ENCODE data around the gene PRR23E. TPM values are rescaled to one million over a fixed set of nuclear protein-coding genes. Genes with fewer than 3 reads are reported as not detected.

Gene PRR23E
- polyA plus RNA-seq, 1 donor, result not detected

DNA sequence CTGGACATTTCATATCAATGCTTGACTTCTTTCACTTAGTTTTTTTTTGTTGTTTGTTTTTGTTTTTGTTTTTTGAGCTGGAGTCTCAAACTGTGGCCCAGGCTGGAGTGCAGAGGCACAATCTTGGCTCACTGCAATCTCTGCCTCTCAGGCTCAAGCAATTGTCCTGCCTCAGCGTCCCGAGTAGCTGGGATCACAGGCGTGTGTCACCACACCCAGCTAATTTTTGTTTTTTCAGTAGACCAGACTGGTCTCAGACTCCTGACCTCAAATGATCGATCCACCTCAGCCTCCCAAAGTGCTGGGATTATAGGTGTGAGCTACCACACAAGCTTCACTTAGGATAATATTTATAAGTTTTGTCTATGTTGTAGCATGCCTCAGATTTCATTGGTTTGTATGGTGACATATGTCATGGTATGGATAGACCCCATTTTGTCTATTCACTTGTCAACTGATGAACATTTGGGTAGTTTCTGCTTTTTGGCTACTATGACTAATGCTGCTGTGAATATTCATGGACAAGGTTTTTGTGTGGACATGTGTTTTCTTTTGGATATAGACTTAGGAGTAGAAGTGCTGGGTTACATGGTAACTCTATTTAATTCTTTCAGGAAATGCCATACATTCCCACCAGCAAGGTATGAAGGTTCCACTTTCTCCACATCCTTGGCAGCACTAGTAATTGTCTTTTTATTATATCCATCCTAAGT lies 6.8 kb upstream of the PRR23E start:
- DNase-seq, result no peak

GRCh38 chr3:127187316-127187715 lies 5.6 kb upstream of the PRR23E start:
- no peak for DNase-seq

- DNase-seq, result no peak
These were observed 410 bp downstream of the PRR23E start for GRCh38 chr3:127193341-127193740.

- DNase-seq, result no peak
These were observed 844 bp downstream of the PRR23E start for GRCh38 chr3:127193775-127194174.

DNA sequence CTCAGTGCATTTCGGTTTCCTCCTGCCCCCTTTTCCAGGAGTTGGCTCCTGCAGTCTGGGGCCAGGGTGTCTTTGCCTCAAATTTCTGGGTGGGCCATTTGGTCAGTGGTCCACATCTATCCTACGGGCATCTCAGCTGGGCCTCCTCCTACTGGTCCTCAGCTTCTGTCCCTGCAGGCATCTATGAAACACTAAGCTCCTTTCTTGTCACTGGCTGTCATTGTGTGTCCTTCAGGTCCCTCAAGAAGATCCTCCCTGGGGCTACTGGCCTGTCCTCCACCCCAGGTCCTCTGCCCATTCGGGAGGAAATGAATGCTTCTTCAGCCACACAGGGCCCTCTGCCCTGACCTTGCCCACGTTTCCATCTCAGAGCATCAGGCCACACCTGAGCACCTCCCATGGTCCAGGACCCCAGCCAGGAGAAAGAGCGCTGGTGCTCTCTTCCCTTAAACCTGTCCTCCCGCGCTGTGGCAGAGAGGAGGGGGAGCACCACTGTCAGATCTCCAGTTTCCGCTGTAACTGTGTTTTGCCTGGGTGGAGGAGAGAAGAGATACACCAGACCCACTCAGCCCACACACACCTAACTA lies 1.8 kb downstream of the PRR23E start:
- no peak for DNase-seq

- DNase-seq, result no peak
These were observed 2.5 kb downstream of the PRR23E start for GRCh38 chr3:127195417-127195816.

GRCh38 chr3:127196002-127196401 lies 3.1 kb downstream of the PRR23E start:
- DNase-seq, result no peak

DNA sequence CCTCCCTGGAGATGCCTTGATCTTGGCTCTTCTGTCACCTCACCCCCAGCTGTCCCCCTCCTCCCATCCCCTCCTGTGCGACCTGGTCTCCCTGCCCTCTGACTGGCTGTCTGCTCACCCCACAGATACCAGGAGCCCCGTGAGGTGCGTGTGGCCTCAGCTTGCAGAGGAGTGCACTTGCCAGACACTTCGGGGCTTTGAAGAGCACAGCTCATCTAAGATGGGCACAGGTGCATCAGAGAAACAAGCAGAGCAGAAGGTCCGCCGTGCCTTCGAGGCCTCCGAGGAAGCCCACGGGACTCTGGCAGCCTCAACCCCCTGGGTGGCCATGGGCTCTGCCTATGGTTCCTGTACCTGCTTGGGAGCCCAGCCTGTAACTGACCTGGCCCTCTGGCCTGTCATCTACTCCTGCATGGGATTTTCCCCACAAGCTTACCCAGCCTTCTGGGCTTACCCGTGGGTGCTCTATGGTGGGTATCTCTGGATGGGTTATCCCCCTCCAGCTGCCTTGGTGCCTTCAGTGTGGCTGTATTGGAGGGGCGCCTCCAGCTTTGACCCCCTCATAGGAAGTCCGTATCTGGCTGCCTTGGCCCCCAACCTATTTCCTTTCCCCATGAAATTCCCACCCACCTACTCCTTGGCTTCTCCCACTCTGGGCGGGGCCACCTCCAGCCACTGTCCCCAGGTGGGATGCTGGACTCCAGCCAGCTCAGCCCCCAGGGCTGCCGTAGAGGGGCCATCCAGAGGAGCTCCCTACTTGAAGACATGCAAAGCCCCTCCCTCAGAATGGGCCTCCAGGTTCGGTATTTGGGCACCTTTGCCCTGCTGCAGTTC lies 3.8 kb downstream of the PRR23E start:
- DNase-seq, result no peak

DNA sequence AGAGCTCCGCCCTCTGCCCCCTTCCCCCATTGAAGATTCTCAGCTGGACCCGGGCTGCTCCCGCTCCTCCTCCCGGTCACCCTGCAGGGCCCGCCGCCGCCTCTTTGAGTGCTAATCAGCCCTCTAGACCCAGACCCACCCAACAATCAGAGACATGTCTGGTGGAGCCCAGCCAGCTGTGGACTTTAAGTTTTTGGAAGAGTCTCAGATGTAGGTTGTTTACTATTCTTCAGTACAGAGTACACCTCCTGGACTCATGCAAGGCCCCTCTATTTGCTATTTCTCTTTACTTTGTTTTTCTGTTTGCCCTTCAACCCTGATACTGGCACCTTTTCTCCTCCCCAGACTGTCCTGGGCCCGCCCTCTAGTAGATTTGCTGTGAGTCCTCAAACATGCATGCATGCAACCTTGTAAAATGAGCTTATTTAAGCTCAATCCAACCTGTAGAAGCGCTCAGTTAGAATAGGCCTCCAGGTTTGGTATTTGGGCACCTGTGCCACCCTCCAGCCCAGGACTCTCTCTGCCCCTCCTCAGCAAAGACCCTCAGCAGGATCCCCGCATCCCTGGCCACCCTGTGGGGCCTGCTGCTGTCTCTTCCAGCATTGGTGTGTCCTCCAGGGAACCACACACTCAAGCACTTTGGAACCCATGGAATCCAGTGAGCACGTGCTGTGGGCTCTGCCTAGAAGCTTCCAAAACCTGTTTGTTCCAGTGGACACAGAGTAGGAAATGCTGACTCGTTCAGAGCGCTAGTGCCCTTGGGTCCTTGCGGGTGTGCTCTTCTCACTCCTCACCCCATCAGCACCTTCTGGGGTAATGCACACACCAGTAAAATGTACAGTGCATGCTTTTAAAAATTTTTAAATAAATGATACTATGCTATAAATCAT lies 4.6 kb downstream of the PRR23E start:
- no peak for DNase-seq

- no peak for DNase-seq
These were observed 7.3 kb downstream of the PRR23E start for GRCh38 chr3:127200086-127200691.

- no peak for DNase-seq
These were observed 10.1 kb downstream of the PRR23E start for GRCh38 chr3:127203024-127203423.

GRCh38 chr3:127204841-127205582 lies 12.1 kb downstream of the PRR23E start:
- DNase-seq, result no peak

DNA sequence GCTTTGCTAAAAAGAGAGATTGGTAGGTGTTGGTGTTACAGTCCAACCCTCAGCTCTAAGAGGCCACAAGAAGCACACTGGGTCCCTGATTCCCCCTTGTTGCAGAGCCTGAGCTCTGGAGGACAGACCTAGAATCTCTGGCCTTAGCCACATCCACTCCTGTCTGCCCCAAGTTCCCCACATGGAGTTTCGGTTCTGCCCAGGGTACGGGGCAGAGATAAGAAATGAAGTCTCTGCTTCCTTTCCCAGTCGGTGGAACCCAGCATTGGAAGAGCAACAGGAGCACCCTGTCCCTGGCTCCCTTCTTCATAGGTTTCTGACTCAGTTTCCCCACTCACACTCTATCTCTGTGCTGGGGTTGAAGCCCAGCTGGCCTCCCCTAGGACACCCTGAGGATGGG lies 13.2 kb downstream of the PRR23E start:
- DNase-seq, result no peak

DNA sequence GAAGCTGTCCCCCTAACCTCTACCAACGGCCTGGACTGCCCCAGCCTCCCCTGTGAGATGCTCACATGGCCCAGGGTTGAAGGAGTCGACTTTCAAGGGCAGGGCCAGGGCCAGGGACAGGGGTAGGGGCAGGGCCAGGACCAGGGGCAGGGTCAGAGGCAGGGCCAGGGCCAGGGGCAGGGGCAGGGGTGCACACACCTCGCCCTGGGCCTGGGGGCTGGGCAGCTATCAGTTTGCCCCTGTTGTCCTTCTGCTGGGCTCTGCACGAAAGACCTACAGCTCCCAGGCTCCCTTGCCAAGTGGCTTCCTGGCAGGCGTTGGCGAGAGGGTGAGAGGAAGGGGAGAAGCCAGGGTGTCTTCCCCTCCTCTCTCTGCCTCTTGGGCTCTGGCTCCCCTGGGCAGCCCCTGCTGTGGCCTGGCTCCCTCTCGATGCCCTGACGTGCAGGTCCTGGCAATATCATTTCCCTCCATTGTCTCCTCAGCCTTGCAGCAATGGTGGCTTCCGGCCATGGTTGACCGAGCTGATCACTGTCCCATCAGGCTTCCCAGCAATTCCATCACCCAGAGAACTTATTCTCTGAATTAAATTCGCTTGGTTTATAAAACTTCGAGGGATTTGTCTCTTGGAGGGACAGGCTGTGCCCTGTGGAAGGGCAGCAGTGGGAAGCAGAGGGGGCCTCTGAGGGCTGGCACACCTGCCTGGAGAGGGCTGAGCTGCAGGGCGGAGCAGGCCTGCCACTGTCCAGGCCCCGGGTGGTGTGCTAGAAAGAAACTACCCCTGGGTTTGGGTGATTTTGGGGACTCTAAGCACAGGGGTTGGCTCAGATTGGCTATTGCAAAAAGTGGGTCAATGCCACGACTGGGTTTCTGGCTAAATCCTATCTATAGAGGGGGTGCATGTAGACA lies 13.9 kb downstream of the PRR23E start:
- DNase-seq, result no peak

- DNase-seq, result no peak
These were observed 15.0 kb downstream of the PRR23E start for GRCh38 chr3:127207727-127208482.

DNA sequence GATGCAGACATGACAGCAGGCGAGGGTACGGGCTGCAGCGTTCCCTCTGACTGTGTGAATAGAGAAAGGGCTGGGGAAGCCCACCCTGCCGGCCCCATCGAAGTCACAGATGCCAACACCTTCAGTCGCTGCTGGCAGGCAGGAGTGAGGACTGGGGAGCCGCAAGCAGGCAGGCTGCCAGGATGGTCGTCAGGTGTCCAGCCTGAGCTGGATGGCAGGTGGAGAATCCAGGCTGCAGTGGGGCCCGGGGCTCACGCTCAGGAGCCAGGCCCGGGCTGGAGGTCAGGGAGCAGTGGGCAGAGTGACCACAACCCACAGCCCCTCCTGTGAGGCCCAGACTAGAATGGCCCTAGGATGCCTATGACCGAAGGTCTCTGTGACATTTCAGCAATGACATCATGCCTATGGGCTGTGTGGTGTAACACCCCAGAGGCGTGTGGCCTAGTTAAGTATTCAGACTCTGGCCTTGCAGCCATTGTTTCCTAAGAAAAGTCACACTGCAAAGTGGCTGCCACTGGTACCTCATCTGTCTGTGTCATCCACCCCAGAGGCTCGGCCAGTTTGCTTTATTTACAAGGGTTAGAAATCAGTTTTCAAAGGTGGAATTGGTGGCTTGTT lies 15.7 kb downstream of the PRR23E start:
- no peak for DNase-seq

GRCh38 chr3:127209155-127209839 lies 16.4 kb downstream of the PRR23E start:
- DNase-seq, result no peak
